CD8-positive, alpha-beta memory T cell (primary cell): ENCODE data around the gene CTNNBL1. TPM values are rescaled to one million over a fixed set of nuclear protein-coding genes. Genes with fewer than 3 reads are reported as not detected.
A peak's percentile ranks its signal among the peaks of the same experiment; 100 is the strongest.

Source experiments
- CTCF ChIA-PET: fragments of 350-600 bp; sonication (Branson Sonifier 250); formaldehyde crosslinking; loops from one replicate; lab custom pipeline; 2021; ENCODE audit warnings: antibody characterized with exemption; lab: Charles Lee
- POLR2A ChIA-PET: fragments of 350-600 bp; sonication (Branson Sonifier 250); formaldehyde crosslinking; loops from one replicate; lab custom pipeline; 2021; ENCODE audit warnings: antibody characterized with exemption; lab: Charles Lee
- DNase-seq, 5 donors: peaks; one replicate each; pipeline versions ENCODE4 v3.0.0 to v3.0.0-alpha.2; 2020 to 2022; ENCODE audit warnings: mixed read lengths in 1 of 5
- H3K27ac ChIP-seq: one replicate; pipeline ENCODE4 v1.7.0; 2013; ENCODE audit warnings: low read depth, mild to moderate bottlenecking, low read length, moderate library complexity
- H3K27me3 ChIP-seq: 2 replicates; pipeline ENCODE4 v1.7.0; 2013; ENCODE audit warnings: low read length, mild to moderate bottlenecking; ENCODE audit not compliant: insufficient read depth, poor library complexity, severe bottlenecking
- H3K36me3 ChIP-seq: 2 replicates; pipeline ENCODE4 v1.7.0; 2013; ENCODE audit warnings: mild to moderate bottlenecking, low read length, moderate library complexity; ENCODE audit not compliant: insufficient read depth
- H3K4me1 ChIP-seq: 2 replicates; pipeline ENCODE4 v1.7.0; 2013; ENCODE audit warnings: mild to moderate bottlenecking, low read length, moderate library complexity; ENCODE audit not compliant: insufficient read depth
- H3K4me3 ChIP-seq: 2 replicates; pipeline ENCODE4 v1.7.0; 2013; ENCODE audit warnings: mild to moderate bottlenecking, low read length
- H3K9me3 ChIP-seq: 2 replicates; pipeline ENCODE4 v1.7.0; 2013; ENCODE audit warnings: mild to moderate bottlenecking, low read length
- H3K27ac Mint-ChIP-seq, 8 donors: one replicate each; pipeline ENCODE4 v1.8.0; 2020 to 2021; ENCODE audit warnings: mixed read lengths in 8 of 8, mild to moderate bottlenecking in 6 of 8, inconsistent platforms in 3 of 8, moderate library complexity in 3 of 8
- H3K27me3 Mint-ChIP-seq, 2 donors: one replicate each; pipeline ENCODE4 v1.8.0; 2020 to 2021; ENCODE audit warnings: mixed read lengths in 2 of 2, mild to moderate bottlenecking in 1 of 2, moderate library complexity in 1 of 2
- H3K36me3 Mint-ChIP-seq, 3 donors: one replicate each; pipeline ENCODE4 v1.8.0; 2020 to 2021; ENCODE audit warnings: mixed read lengths in 3 of 3, inconsistent platforms in 1 of 3, mild to moderate bottlenecking in 1 of 3
- H3K4me1 Mint-ChIP-seq, 3 donors: one replicate each; pipeline ENCODE4 v1.8.0; 2020 to 2021; ENCODE audit warnings: mixed read lengths in 3 of 3, inconsistent platforms in 1 of 3, mild to moderate bottlenecking in 1 of 3
- H3K4me3 Mint-ChIP-seq, 7 donors: one replicate each; pipeline ENCODE4 v1.8.0; 2020 to 2021; ENCODE audit warnings: mixed read lengths in 7 of 7, mild to moderate bottlenecking in 6 of 7, moderate library complexity in 4 of 7, inconsistent platforms in 2 of 7
- H3K9me3 Mint-ChIP-seq, 5 donors: one replicate each; pipeline ENCODE4 v1.8.0; 2020 to 2022; ENCODE audit warnings: mixed read lengths in 5 of 5, mild to moderate bottlenecking in 3 of 5, moderate library complexity in 2 of 5, inconsistent platforms in 1 of 5
- polyA plus RNA-seq: library from polyadenylated mRNA; unstranded; fragments of 300-500 nt; fragmentation: Illumina TruSeq; gene quantifications from one replicate; pipeline ENCODE4 v1.2.3, GENCODE V29; 2021
- total RNA-seq, 2 experiments: library from RNA; stranded (reverse); gene quantifications; one replicate each; pipeline ENCODE4 v1.2.3, GENCODE V29; 2021

The CTNNBL1 gene
- total and polyA plus RNA-seq, 3 experiments from 2014 or later: 86.8 to 97.8 (median 88.9) TPM

DNA sequence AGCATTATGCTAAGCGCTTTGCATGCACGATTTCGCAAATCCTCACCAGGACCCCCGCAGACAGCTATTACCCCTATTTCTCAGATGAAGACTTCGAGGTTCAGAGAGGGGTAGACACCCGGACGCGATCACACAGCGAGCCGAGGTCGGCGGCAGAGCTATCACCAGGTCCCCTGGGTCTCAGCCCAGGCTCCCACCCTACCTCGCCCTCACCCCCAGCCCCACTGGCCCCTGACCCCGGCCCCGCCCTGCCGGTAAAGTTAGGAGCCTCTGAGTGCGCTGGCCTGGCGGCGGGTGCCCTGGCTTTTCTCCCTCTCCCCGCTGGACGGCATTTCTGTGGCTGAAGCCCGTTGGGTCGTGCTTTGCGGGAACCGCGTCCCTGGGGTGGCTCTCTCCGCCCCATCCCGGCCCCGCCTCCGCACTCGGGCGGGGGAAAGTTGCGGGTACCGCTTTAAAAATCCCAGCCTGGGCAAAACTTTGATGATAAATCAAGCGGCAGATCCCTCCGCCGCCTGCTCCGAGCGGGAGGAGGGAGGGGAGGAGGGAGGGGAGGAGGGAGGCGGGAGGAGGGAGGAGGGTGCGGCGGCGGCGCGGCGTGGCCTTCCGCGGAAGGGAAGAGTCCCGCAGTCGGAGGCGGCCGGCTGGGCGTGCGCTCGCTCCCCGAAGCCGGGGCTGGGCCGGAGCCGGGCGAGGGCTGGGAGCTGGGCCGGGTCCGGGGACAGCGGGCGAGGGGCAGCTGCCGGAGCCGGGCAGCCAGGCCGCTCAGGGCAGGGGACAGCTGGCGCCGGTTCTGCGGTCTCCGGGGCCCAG, 208.9 kb downstream of the CTNNBL1 start, which contains the start of gene VSTM2L:
Gene VSTM2L, plus strand, starts transcription at position 624 of the 810 bp plus-strand sequence. CDS start 224 bp downstream, outside the sequence.
- H3K9me3 ChIP-seq: no peaks in the 10 kb centered on the region
- peak within 1 kb of the TSS in 1 of 8 donors; percentile 69 for H3K27ac Mint-ChIP-seq
- no peak within 1 kb of the TSS for H3K4me3 ChIP-seq
- ChIA-PET POLR2A (no interaction called here), CTCF (interaction anchor here (1.3 kb wide), 1 partner anchor 9 kb away, joined by 3 read pairs; no protein-coding TSS in a partner anchor)
- H3K36me3 ChIP-seq: no peaks in the 10 kb centered on the region
- DNase-seq: no peak
- H3K27me3 ChIP-seq: peaks cover 22% of the 10 kb centered on the region
- H3K36me3 Mint-ChIP-seq: no peaks in the 10 kb centered on the region
- peaks cover 5 to 14% (median 11%) of the 10 kb centered on the region in 3 donors for H3K4me1 Mint-ChIP-seq
- peaks cover 0 to 5% (median 0%) of the 10 kb centered on the region in 5 donors for H3K9me3 Mint-ChIP-seq
- H3K27me3 Mint-ChIP-seq: peaks cover 38 to 64% of the 10 kb centered on the region in 2 donors
- H3K27ac ChIP-seq: no peak within 1 kb of the TSS
- H3K4me1 ChIP-seq: no peaks in the 10 kb centered on the region
- peak within 1 kb of the TSS in 6 of 7 donors; percentile 24 to 86 (median 64) for H3K4me3 Mint-ChIP-seq

GRCh38 chr20:37903317-37904007, 209.6 kb downstream of the CTNNBL1 start:
- Mint-ChIP-seq H3K4me1 (peaks cover 5 to 14% (median 11%) of the 10 kb centered on the region in 3 donors), H3K9me3 (peaks cover 0 to 5% (median 0%) of the 10 kb centered on the region in 5 donors), H3K27me3 (peaks cover 44 to 67% of the 10 kb centered on the region in 2 donors), H3K36me3 (no peaks in the 10 kb centered on the region), H3K4me3 (peak overlapping the region in 5 of 7 donors; percentile 24 to 86 (median 63)), H3K27ac (peak overlapping the region in 1 of 8 donors; percentile 69)
- no peaks in the 10 kb centered on the region for H3K9me3 ChIP-seq
- no peak for DNase-seq
- ChIA-PET POLR2A (no interaction called here), CTCF (no interaction called here)
- H3K36me3 ChIP-seq: no peaks in the 10 kb centered on the region
- H3K27ac ChIP-seq: no peak overlapping the region
- H3K4me3 ChIP-seq: no peak overlapping the region
- H3K4me1 ChIP-seq: no peaks in the 10 kb centered on the region
- H3K27me3 ChIP-seq: peaks cover 22% of the 10 kb centered on the region

GRCh38 chr20:37904008-37904642, 210.3 kb downstream of the CTNNBL1 start:
- H3K4me1 Mint-ChIP-seq: peaks cover 5 to 14% (median 11%) of the 10 kb centered on the region in 3 donors
- peak overlapping the region in 1 of 8 donors; percentile 69 for H3K27ac Mint-ChIP-seq
- no peak overlapping the region for H3K27ac ChIP-seq
- H3K4me3 Mint-ChIP-seq: peak overlapping the region in 4 of 7 donors; percentile 55 to 86 (median 69)
- peaks cover 45 to 72% of the 10 kb centered on the region in 2 donors for H3K27me3 Mint-ChIP-seq
- CTCF ChIA-PET: no interaction called here
- H3K36me3 ChIP-seq: no peaks in the 10 kb centered on the region
- H3K4me1 ChIP-seq: no peaks in the 10 kb centered on the region
- POLR2A ChIA-PET: no interaction called here
- no peaks in the 10 kb centered on the region for H3K36me3 Mint-ChIP-seq
- no peak for DNase-seq
- no peaks in the 10 kb centered on the region for H3K9me3 ChIP-seq
- no peak overlapping the region for H3K4me3 ChIP-seq
- H3K27me3 ChIP-seq: peaks cover 22% of the 10 kb centered on the region
- H3K9me3 Mint-ChIP-seq: peaks cover 0 to 5% (median 0%) of the 10 kb centered on the region in 5 donors

DNA sequence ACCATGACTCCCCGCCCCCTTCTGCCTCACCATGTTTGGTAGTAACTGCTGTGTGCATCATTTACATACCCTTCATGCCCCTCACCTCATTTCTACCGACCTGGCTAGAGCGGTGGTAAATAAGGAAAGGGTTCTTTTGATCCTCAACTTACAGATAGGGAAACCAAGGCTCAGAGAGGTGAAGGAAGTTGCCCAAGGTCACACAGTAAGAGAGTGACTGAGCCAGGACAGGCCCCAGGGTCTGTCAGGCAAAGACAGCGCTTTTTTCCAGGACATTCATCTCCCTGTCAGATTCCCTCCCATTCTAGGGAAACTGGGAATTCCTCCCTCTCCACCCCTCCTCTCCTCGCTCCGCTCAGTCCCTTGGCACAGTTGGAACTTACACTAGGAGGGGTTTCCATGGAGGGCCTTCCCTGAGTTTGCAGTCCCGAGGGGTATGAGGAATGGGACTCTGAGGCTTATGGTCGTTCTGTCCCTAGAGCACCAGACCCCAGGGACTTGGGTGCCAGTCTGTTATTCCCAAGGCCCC, 211.1 kb downstream of the CTNNBL1 start:
- Mint-ChIP-seq H3K9me3 (peaks cover 0 to 5% (median 0%) of the 10 kb centered on the region in 5 donors), H3K27ac (no peak overlapping the region), H3K36me3 (no peaks in the 10 kb centered on the region), H3K4me1 (peaks cover 5 to 14% (median 11%) of the 10 kb centered on the region in 3 donors), H3K27me3 (peaks cover 43 to 71% of the 10 kb centered on the region in 2 donors), H3K4me3 (peak overlapping the region in 1 of 7 donors; percentile 20)
- no peaks in the 10 kb centered on the region for H3K9me3 ChIP-seq
- H3K4me3 ChIP-seq: no peak overlapping the region
- POLR2A ChIA-PET: no interaction called here
- no peak for DNase-seq
- peaks cover 22% of the 10 kb centered on the region for H3K27me3 ChIP-seq
- H3K27ac ChIP-seq: no peak overlapping the region
- CTCF ChIA-PET: no interaction called here
- H3K4me1 ChIP-seq: no peaks in the 10 kb centered on the region
- H3K36me3 ChIP-seq: no peaks in the 10 kb centered on the region

DNA sequence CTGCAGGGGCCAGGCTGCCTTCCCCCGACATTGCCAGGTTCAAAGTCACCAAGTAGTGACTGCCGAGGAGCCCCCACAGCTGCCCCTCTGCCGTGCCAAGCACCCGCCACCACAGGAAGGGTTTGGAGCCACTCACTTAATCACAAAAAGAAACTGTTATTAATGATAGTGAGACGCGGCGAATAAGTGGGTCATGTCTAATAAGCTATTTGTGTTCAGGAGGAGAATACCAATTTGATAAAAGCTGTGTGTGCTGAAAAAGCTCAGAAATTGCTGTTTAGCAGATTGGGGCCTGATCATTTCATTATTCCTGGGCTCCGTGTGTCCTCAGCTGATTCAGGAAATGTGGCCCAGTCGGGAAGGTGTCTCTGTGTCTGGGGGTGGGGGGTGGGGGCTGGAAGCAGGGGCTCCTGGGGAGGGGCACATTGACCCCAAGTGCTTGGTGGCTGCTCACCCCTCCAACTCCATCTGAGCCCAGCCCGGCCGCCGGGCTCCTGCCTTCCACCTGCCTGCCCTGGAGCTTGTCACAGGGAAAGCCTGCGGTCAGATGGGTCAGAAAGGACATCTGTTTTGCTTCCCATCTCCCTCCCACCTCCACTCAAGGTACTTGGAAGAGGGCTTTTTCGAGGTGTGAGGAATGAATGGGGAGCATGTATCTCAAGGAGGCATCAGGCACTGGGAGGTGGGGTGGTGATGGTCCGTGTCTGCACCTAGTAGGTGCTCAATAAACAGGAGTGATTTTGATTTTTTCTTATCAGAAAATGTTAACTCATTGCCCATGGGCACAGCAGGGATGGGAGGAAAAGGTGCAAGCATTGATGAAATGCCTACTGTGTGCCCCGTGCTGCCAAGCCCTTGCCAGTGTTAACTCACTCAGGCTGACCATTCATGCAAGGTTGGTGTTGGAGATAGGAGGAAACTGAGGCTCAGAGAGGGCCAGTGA, 212.1 kb downstream of the CTNNBL1 start:
- CTCF ChIA-PET: no interaction called here

DNA sequence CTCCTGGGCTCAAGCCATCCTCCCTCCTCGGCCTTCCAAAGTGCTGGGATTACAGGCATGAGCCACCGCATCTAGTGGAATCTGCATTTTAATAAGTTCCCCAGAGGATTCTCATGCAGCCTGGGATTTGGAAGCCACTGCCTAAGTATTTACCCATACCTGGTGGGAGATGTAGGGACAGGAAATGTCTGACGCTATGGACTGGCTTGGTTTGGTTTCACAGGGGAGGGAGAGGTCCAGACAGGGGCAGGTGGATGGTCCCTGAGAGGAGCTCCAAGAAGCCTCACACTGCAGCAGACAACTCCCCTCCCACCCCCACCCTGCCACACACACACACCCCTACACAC, 213.5 kb downstream of the CTNNBL1 start:
- ChIA-PET CTCF (no interaction called here), POLR2A (no interaction called here)
- peaks cover 34 to 65% of the 10 kb centered on the region in 2 donors for H3K27me3 Mint-ChIP-seq
- Histone ChIP-seq H3K4me1 (no peaks in the 10 kb centered on the region), H3K36me3 (no peaks in the 10 kb centered on the region), H3K27me3 (peaks cover 11% of the 10 kb centered on the region), H3K9me3 (no peaks in the 10 kb centered on the region), H3K27ac (no peak overlapping the region), H3K4me3 (no peak overlapping the region)
- no peaks in the 10 kb centered on the region for H3K36me3 Mint-ChIP-seq
- no peak for DNase-seq
- H3K4me3 Mint-ChIP-seq: no peak overlapping the region
- peaks cover 0 to 3% (median 0%) of the 10 kb centered on the region in 5 donors for H3K9me3 Mint-ChIP-seq
- no peak overlapping the region for H3K27ac Mint-ChIP-seq
- peaks cover 5 to 12% (median 9%) of the 10 kb centered on the region in 3 donors for H3K4me1 Mint-ChIP-seq

More for the DNA sequence above, 212.1 kb downstream of the CTNNBL1 start:
- Histone ChIP-seq H3K27me3 (peaks cover 20% of the 10 kb centered on the region), H3K36me3 (no peaks in the 10 kb centered on the region), H3K27ac (no peak overlapping the region), H3K4me1 (no peaks in the 10 kb centered on the region), H3K4me3 (no peak overlapping the region), H3K9me3 (no peaks in the 10 kb centered on the region)
- H3K27me3 Mint-ChIP-seq: peaks cover 41 to 69% of the 10 kb centered on the region in 2 donors
- H3K4me3 Mint-ChIP-seq: no peak overlapping the region
- peaks cover 0 to 4% (median 0%) of the 10 kb centered on the region in 5 donors for H3K9me3 Mint-ChIP-seq
- H3K4me1 Mint-ChIP-seq: peaks cover 5 to 14% (median 11%) of the 10 kb centered on the region in 3 donors
- POLR2A ChIA-PET: no interaction called here
- H3K27ac Mint-ChIP-seq: no peak overlapping the region
- DNase-seq: no peak
- H3K36me3 Mint-ChIP-seq: no peaks in the 10 kb centered on the region
